ENCODE data around the gene IFITM1. TPM values are rescaled to one million over a fixed set of nuclear protein-coding genes. Genes with fewer than 3 reads are reported as not detected.

IFITM1 gene
- total and polyA plus RNA-seq, 9 of the 15 experiments (the other 6 are each of a cell fraction or from before 2014, with no cell fraction given), result 691 to 5,579 (median 974) TPM

DNA sequence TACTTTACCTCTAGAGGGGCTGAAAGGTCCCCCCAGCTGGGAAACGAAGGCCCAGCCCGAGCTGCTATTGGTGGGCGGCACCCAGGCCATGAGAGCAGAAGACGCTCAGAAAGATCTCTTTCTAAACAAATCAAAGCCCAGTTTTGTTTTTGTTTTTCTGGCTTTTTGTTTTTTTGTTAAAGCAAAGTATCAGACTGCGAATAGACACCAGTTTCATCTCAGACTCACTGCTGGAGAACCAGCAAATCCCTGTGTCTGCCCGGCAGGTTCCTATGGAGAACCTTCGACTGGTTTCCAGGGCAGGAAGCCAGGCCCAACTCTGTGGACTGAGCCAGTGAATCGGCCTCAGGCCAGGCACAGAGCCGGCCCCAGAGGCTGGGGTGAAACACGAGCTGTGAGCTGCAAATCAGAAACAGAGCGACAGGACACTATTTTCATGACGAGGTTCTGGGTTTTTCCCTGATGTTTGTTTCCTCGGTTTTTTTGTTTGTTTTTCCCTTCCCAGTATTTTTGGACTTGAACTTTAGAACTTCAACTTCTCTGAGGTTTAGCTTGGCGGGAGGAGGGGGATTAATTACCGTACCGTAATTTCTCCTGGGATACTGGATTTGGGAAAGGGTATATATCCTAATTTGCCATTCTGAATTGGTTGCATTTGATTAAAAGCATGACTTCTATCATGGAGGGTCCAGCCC is 39.5 kb downstream of the IFITM1 start (continued):
- TF ChIP-seq ZNF830 (CRISPR knock-in tag; IDR thresholded peaks at IDR 0.05) (0 out of 2 replicates have a peak, but pooled peaks have one; percentile 61), RERE (CRISPR knock-in tag; IDR thresholded peaks at IDR 0.05; ENCODE audit: borderline replicate concordance) (no peak), ZFP1 (CRISPR knock-in tag; IDR thresholded peaks at IDR 0.05) (0 out of 2 replicates have a peak, but pooled peaks have one; percentile 23), BRD9 (IDR thresholded peaks at IDR 0.05; ENCODE audit: low read depth, partially characterized antibody) (peak; percentile 21)
- TF ChIP-seq, protein P1, sequence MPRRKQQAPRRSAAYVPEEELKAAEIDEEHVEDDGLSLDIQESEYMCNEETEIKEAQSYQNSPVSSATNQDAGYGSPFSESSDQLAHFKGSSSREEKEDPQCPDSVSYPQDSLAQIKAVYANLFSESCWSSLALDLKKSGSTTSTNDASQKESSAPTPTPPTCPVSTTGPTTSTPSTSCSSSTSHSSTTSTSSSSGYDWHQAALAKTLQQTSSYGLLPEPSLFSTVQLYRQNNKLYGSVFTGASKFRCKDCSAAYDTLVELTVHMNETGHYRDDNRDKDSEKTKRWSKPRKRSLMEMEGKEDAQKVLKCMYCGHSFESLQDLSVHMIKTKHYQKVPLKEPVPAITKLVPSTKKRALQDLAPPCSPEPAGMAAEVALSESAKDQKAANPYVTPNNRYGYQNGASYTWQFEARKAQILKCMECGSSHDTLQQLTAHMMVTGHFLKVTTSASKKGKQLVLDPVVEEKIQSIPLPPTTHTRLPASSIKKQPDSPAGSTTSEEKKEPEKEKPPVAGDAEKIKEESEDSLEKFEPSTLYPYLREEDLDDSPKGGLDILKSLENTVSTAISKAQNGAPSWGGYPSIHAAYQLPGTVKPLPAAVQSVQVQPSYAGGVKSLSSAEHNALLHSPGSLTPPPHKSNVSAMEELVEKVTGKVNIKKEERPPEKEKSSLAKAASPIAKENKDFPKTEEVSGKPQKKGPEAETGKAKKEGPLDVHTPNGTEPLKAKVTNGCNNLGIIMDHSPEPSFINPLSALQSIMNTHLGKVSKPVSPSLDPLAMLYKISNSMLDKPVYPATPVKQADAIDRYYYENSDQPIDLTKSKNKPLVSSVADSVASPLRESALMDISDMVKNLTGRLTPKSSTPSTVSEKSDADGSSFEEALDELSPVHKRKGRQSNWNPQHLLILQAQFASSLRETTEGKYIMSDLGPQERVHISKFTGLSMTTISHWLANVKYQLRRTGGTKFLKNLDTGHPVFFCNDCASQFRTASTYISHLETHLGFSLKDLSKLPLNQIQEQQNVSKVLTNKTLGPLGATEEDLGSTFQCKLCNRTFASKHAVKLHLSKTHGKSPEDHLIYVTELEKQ (CRISPR knock-in tag; IDR thresholded peaks at IDR 0.05), result peak; percentile 5; the same call in 1 of the 2 replicates

Measured in K562 (cell line).